Hepatocyte (in vitro differentiated cells): Measurements from ENCODE around the gene CD9.

Experiments used
- CTCF ChIP-seq: fragments of 200-600 bp; sonication (generic); IDR thresholded peaks from 2 replicates; pipeline ENCODE4 v1.5.1; 2016; ENCODE audit warnings: antibody characterized with exemption, mild to moderate bottlenecking; ENCODE audit not compliant: poor library complexity
- EZH2phosphoT487 ChIP-seq: fragments of 200-600 bp; sonication (generic); IDR thresholded peaks from one replicate; pipeline ENCODE4 v1.6.1; 2018; ENCODE audit warnings: antibody characterized with exemption, mild to moderate bottlenecking, low read depth, moderate library complexity; ENCODE audit not compliant: unreplicated experiment, severe bottlenecking

GRCh38 chr12:6181166-6181565 is 19.0 kb upstream of the CD9 start:
- no peak for TF ChIP-seq CTCF
- TF ChIP-seq EZH2phosphoT487: no peak
